LNCAP (cell line): ENCODE data around the gene SMTN.

Source experiments
- CTCF ChIP-seq: fragments of 450-650 bp; IDR thresholded peaks from 2 replicates; pipeline ENCODE4 v1.5.1; 2017; ENCODE audit warnings: mild to moderate bottlenecking

The SMTN gene

GRCh38 chr22:31098632-31099110, 17.6 kb downstream of the SMTN start:
- no peak for TF ChIP-seq CTCF

GRCh38 chr22:31099386-31099785, 18.3 kb downstream of the SMTN start:
- TF ChIP-seq CTCF = no peak

GRCh38 chr22:31099841-31100761, 19.0 kb downstream of the SMTN start:
- no peak for TF ChIP-seq CTCF

GRCh38 chr22:31100762-31101525, 19.8 kb downstream of the SMTN start:
- no peak for TF ChIP-seq CTCF

GRCh38 chr22:31102441-31103081, 21.4 kb downstream of the SMTN start:
- TF ChIP-seq CTCF = no peak

GRCh38 chr22:31103111-31103510, 22.0 kb downstream of the SMTN start:
- no peak for TF ChIP-seq CTCF
